GM19463 (cell line): Measurements from ENCODE around the gene FAM240B.

Experiments
- ATAC-seq: cut with Tn5 transposase; IDR thresholded peaks from one replicate; pipeline ENCODE4 v1.9.1; 2021; ENCODE audit warnings: mild to moderate bottlenecking, moderate library complexity; ENCODE audit not compliant: unreplicated experiment

Gene FAM240B

DNA sequence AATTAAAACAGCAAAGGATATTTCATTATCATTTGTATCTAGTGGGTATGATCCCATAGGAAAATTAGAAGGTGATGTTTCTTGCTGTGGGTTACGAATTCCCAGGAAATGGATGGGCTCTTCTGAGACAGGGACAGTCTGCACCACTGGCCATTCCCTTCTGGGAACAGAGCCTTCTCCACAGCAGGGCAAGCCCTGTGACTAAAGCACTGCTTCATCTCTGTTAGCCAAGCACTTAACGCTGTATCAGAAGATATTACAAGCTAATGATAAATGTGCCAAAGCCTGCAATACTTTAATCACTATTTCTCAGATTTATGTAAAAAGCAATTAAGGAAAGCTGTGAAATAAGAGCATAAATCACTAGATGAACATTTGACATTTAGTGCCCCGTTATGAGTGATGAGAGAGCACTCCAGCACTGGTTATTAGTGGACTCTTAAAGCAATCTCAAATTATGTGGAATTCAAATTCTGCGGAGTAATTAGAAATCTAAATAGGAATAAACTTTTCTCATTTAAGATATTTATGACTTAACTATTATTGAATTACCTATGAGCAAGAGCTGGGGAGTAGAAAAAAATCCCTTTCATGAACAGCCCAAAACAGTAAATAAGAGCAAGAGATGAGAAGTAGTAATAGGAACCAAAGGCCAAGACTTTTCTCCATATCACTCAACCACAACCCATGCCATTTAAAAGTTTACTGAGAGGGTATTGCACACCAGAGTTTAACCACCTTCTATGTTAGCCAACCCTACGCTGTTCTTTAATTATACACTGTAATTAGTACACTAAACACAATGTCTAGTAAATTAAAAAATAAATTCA is 49.2 kb downstream of the FAM240B start:
- ATAC-seq: no peak

DNA sequence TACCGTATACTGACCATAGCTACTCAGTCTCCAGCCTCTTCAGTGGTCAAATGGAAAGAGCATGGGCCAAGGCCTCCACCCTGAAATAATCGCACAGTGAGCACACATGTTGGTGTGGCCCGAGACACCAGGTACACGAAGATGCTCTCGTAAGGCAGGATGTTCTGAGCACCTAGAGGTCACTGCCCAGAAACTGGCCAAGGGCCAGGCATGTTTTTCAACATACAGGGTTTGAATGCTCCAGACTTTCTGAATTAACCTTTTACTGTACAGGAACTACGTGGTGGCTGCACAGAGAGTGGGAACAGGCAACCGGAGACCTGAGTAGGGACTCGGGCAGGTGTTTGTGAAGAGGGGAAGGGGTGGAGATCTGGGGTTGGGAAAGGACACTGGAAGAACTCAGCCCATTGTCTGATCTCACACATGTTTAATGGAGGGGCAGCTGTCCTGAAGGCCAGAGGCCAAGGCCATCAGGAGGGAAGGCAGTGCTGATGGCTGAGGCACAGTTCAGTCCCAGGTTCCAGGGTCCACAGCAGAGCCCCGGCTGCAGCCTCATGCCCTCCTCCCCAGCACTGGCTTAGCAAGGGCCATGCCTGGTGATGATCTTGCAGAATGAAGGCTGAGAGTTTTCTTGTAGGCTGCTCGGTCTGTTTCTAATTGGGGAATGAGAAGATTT is 51.0 kb downstream of the FAM240B start:
- ATAC-seq: no peak

DNA sequence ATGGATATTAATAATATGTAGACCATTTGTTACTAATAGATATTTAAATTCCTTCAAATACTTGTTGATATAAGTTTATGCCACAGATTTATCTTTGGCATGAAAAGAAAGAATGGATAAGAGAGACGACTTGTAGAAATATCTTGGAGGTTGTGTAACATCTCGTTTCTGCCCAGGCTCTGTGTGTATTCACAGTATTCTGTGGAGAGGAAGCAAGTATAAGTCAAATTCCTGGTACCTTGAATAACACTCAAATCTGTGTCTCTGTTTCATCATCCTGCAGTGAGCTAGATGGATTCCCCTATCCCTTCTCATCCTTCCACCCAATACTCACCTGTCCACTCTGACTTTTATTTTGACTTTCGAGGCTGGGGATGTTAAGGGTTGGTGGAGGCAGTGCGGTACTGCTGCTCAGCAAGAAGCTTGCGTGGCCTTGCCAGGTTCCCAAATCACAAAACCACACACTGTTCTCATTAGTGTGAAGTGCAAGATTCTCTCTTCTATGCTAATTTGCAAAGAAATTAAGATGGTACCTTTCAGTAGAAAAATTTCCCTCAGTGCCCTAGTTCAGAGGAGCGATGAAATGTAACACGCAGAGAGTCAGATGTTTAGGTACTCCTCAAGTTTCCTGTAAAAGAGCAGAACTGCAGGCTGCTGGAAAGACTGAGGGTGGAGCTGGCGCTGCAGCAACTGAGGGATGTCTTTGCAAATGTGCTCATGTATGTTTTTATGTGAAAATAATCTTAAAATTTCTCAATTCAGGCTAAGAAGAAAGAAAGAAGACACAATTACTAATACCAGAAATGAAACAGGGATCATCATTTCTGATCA is 57.0 kb downstream of the FAM240B start:
- no peak for ATAC-seq

DNA sequence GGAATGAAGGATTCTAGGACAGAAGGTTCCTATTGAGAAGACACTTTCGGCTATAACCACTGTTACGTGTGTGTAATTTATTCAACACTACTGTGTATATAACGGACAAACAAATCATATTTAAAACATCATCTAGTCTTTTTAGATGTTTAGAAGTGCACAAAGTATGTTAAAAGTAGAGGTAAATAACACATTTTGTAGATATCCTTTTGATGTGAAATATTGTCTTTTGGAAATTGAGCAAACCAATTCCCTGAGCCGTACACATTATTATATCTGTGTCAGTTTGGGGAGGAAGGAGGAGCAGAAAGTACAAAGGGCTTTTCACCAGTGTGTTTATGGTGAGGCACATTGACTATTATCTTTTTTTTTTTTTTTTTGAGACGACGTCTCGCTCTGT is 60.4 kb downstream of the FAM240B start:
- no peak for ATAC-seq

DNA sequence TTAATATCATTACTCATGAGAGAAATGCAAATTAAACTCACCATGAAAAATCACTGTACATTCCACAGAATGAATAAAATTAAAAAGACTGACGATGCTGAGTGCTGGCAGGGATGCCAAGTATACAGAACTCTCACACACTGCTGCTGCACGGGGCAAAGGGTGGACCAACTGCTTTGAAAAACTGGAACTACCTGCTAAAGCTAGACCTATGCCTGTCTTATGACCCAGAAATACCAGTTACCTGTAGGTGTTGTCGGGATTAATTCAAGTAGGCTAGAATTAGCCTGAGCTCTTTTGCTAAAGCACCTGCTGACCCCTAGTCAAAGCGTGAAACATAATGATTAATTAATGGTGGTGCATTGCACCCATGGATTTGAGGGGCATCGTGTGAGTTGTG is 63.0 kb downstream of the FAM240B start:
- ATAC-seq: no peak

- ATAC-seq: no peak
Observed at GRCh38 chr9:38652486-38652885, 67.4 kb downstream of the FAM240B start.

DNA sequence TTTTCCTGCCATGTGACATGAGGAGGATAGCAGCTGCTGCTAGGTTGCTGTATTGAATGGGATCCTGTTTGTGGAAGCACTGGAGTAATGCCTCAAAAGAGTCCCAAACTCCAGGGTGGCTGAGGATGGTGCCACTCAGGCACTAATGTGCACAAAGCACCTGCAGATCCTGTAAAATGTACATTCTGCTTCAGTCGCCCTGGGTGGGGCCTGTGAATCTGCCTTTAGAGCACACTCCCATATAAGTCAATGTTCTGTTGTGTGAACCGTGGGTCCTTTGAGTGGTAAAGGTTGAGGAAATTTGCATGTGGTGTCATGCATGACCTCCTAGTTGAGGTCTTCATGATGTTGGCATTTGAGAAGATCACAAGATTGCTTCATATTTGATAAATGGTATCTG is 67.9 kb downstream of the FAM240B start:
- no peak for ATAC-seq

GRCh38 chr9:38651400-38652042 is 68.4 kb downstream of the FAM240B start:
- ATAC-seq: no peak

DNA sequence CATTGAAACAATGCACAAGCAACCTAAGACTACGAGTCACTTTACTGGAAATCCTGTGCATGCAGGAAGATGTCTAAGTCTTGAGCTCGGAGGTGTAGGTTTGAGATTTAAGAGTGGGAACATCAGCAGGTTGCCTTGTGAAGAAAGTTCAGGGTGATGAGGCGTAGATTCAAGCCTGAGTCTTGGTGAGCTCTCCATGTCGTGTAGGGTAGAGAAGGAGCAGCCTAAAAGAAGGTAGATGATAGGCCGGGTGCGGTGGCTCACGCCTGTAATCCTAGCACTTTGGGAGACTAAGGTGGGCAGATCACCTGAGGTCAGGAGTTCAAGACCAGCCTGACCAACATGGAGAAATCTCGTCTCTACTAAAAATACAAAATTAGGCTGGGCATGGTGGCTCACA is 69.4 kb downstream of the FAM240B start:
- no peak for ATAC-seq

GRCh38 chr9:38649731-38650363 is 70.1 kb downstream of the FAM240B start:
- no peak for ATAC-seq

- no peak for ATAC-seq
Observed at GRCh38 chr9:38644601-38645000, 75.3 kb downstream of the FAM240B start.
